ENCODE measurements around the gene KIAA0586.

GRCh38 chr14:58566979-58567378 lies 139.5 kb downstream of the KIAA0586 start:
- TF ChIP-seq CTCF (IDR thresholded peaks at IDR 0.05 in 4 of 5, conservative IDR thresholded peaks at IDR 0.05 in 1 of 5), result no peak
- TF ChIP-seq POLR2A (IDR thresholded peaks at IDR 0.05), result no peak
